ENCODE results near the gene FSTL4. TPM values are rescaled to one million over a fixed set of nuclear protein-coding genes. Genes with fewer than 3 reads are reported as not detected.
A peak's percentile ranks its signal among the peaks of the same experiment; 100 is the strongest.

Gene FSTL4
- total RNA-seq, 1 experiment from 2014 or later, result 0.12 TPM

DNA sequence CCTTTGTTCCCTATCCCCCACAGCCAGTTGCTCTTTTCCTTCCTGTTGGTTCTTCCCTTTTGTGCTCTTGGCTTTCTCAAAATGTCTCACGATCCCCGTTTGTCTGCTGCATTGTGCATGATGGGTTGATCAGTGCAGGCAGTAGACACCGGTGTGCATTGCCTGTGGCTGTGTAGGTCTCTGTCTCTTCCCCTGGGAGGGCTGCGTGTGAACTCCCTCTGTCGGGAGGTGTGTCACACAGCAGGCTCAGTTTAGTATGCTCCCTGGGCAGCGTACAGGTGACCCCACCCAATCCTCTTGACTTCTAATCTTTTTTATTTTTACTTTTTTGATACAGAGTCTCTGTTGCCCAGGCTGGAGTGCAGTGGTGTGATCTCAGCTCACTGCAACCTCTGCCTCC, 265.3 kb downstream of the FSTL4 start:
- Mint-ChIP-seq H3K27ac (ENCODE audit: low read depth, unreplicated experiment) (no peak overlapping the region), H3K27me3 (ENCODE audit: insufficient read depth, unreplicated experiment) (peaks cover 39% of the 10 kb centered on the region), H3K9me3 (ENCODE audit: unreplicated experiment) (no peaks in the 10 kb centered on the region), H3K4me3 (ENCODE audit: unreplicated experiment) (no peak overlapping the region), H3K4me1 (ENCODE audit: insufficient read depth, unreplicated experiment) (no peaks in the 10 kb centered on the region), H3K36me3 (ENCODE audit: insufficient read depth, unreplicated experiment) (no peaks in the 10 kb centered on the region)
- ChIA-PET POLR2A (no interaction called here), CTCF (interaction anchor here (1.0 kb wide), 1 partner anchor 288 kb away, joined by 4 read pairs; no protein-coding TSS in a partner anchor)
- no TSS peak for BruUV-seq (replicated peaks)
- intact Hi-C loops (cut with micrococcal nuclease), result no loop called here
- TF ChIP-seq, protein P1, sequence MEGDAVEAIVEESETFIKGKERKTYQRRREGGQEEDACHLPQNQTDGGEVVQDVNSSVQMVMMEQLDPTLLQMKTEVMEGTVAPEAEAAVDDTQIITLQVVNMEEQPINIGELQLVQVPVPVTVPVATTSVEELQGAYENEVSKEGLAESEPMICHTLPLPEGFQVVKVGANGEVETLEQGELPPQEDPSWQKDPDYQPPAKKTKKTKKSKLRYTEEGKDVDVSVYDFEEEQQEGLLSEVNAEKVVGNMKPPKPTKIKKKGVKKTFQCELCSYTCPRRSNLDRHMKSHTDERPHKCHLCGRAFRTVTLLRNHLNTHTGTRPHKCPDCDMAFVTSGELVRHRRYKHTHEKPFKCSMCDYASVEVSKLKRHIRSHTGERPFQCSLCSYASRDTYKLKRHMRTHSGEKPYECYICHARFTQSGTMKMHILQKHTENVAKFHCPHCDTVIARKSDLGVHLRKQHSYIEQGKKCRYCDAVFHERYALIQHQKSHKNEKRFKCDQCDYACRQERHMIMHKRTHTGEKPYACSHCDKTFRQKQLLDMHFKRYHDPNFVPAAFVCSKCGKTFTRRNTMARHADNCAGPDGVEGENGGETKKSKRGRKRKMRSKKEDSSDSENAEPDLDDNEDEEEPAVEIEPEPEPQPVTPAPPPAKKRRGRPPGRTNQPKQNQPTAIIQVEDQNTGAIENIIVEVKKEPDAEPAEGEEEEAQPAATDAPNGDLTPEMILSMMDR (IDR thresholded peaks at IDR 0.05; ENCODE audit: unreplicated experiment), result peak; percentile 10
- DNase-seq (ENCODE audit: unreplicated experiment), result peak; percentile 36

DNA sequence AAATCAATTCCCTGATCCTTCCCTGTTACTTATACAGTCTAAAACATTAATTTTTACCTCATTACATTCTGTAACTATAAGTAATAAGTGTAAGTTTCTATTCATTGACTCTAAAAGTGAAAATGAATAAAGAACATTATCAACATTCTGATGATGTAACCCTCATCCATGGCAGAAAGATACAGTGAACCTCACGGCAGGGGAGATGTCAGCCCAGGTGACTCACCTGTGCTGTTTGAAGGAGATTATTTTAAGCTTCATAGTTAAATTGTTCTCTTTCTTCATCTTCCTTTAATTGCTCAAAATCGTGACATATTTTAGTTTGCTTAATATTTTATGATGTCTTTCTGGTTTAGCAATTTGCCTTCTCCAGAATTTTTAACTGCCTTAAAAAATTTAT, 268.1 kb downstream of the FSTL4 start:
- Mint-ChIP-seq H3K9me3 (ENCODE audit: unreplicated experiment) (no peaks in the 10 kb centered on the region), H3K27ac (ENCODE audit: low read depth, unreplicated experiment) (no peak overlapping the region), H3K4me3 (ENCODE audit: unreplicated experiment) (no peak overlapping the region), H3K4me1 (ENCODE audit: insufficient read depth, unreplicated experiment) (no peaks in the 10 kb centered on the region), H3K36me3 (ENCODE audit: insufficient read depth, unreplicated experiment) (no peaks in the 10 kb centered on the region), H3K27me3 (ENCODE audit: insufficient read depth, unreplicated experiment) (peaks cover 30% of the 10 kb centered on the region)
- CTCF ChIA-PET, result interaction anchor here (0.6 to 0.9 kb wide), 2 partner anchors 113 to 525 kb away, joined by 3 read pairs; no protein-coding TSS in a partner anchor
- intact Hi-C loops (cut with micrococcal nuclease), result no loop called here
- BruUV-seq (replicated peaks), result no TSS peak
- peak; percentile 27 for DNase-seq (ENCODE audit: unreplicated experiment)
- TF ChIP-seq, protein P1 (IDR thresholded peaks at IDR 0.05; ENCODE audit: unreplicated experiment), result no peak
- POLR2A ChIA-PET, result interaction anchor here (0.7 to 1.0 kb wide), 3 partner anchors 14 to 189 kb away, joined by 3 to 4 read pairs (median 3); no protein-coding TSS in a partner anchor

DNA sequence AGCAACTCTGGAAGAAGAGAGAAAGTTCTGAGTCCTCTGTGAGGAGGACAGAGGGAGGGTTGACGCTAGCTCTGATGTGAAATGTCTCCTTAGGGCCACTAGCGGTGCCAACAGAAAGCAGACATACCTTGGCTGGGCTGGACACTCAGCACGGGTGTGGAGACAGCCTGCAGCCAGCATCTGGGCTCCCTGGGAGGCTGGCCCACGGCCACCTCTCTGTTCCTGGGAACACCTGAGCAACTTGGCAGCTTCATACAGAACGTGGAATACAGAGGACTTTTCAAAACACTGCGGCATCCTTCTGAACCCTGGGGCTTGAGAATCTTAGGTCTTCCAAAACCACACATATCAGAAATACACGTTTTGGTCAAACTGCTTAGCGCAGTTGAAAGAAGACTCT, 269.1 kb downstream of the FSTL4 start:
- H3K4me1 Mint-ChIP-seq (ENCODE audit: insufficient read depth, unreplicated experiment), result no peaks in the 10 kb centered on the region
- DNase-seq (ENCODE audit: unreplicated experiment), result no peak
- no peak overlapping the region for H3K4me3 Mint-ChIP-seq (ENCODE audit: unreplicated experiment)
- TF ChIP-seq, protein P1 (IDR thresholded peaks at IDR 0.05; ENCODE audit: unreplicated experiment), result no peak
- H3K27ac Mint-ChIP-seq (ENCODE audit: low read depth, unreplicated experiment), result no peak overlapping the region
- H3K36me3 Mint-ChIP-seq (ENCODE audit: insufficient read depth, unreplicated experiment), result no peaks in the 10 kb centered on the region
- ChIA-PET CTCF (interaction anchor here (0.7 kb wide), 1 partner anchor 226 kb away, joined by 3 read pairs; no protein-coding TSS in a partner anchor), POLR2A (interaction anchor here (0.7 kb wide), 1 partner anchor 626 kb away, joined by 3 read pairs; no protein-coding TSS in a partner anchor)
- intact Hi-C loops (cut with micrococcal nuclease), result no loop called here
- BruUV-seq (replicated peaks), result no TSS peak
- H3K27me3 Mint-ChIP-seq (ENCODE audit: insufficient read depth, unreplicated experiment), result peaks cover 21% of the 10 kb centered on the region
- H3K9me3 Mint-ChIP-seq (ENCODE audit: unreplicated experiment), result no peaks in the 10 kb centered on the region

DNA sequence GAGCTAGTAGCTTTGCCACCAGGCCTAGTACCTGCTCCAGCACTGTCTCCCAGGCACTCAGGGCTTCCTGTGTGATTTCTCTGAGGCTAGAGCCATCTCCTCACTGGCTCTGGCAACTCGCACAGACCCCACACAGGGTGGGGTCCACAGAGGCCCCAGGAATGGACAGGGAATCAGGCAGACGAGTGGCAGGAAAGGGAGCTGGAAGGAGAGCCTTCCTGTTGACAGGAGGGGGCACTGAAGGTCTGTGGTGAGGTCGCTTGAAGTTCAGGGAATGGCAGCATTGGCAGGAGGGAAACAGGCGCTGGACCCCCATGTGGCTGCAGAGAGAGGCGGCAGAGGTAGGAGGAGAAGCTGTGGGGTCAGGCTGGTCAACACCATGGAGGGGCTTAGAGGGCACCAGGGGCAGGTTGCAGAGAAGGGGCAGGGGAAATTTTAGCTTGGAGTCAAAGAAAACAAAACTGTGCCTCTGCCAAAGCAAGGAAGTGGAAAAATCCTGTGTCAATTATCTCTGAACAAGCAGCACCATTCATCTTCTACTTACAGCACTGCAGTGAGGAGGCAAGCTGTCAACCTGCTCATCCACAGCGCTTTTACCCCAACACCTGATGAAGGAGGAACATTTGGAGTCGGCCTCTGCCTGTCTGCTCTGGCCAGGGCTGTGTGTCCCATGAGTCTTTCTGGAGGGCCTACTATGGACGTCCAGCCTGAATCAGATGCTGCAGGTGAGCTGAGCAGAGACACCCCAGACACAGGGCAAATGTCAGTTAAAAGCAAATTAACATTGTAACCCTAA, 270.2 kb downstream of the FSTL4 start:
- ChIA-PET POLR2A (interaction anchor here (0.7 kb wide), 1 partner anchor 627 kb away, joined by 3 read pairs; no protein-coding TSS in a partner anchor), CTCF (interaction anchor here (0.7 to 1.1 kb wide), 4 partner anchors 9 to 234 kb away, joined by 3 to 4 read pairs (median 3); no protein-coding TSS in a partner anchor)
- TF ChIP-seq, protein P1 (IDR thresholded peaks at IDR 0.05; ENCODE audit: unreplicated experiment), result no peak
- DNase-seq (ENCODE audit: unreplicated experiment), result no peak
- Mint-ChIP-seq H3K27ac (ENCODE audit: low read depth, unreplicated experiment) (no peak overlapping the region), H3K9me3 (ENCODE audit: unreplicated experiment) (no peaks in the 10 kb centered on the region), H3K4me3 (ENCODE audit: unreplicated experiment) (no peak overlapping the region), H3K4me1 (ENCODE audit: insufficient read depth, unreplicated experiment) (no peaks in the 10 kb centered on the region), H3K36me3 (ENCODE audit: insufficient read depth, unreplicated experiment) (no peaks in the 10 kb centered on the region), H3K27me3 (ENCODE audit: insufficient read depth, unreplicated experiment) (peaks cover 10% of the 10 kb centered on the region)
- BruUV-seq (replicated peaks), result no TSS peak
- intact Hi-C loops (cut with micrococcal nuclease), result no loop called here
